GM20431 (cell line): ENCODE data around the gene SLC44A3.

ENCODE experiments used
- in situ Hi-C: fragments of 300-500 bp; cut with MseI, MboI; formaldehyde crosslinking; loops from one replicate; pipeline ENCODE4 v1.15.0; 2020; ENCODE audit warnings: low sequenced_read_pairs; ENCODE audit not compliant: unreplicated experiment

SLC44A3 gene

GRCh38 chr1:94819945-94820746 is at the start of gene SLC44A3:
SLC44A3 (plus strand) TSS chr1:94820357; CDS start chr1:94820452, 95 bp downstream.
- in situ Hi-C loops: loop anchor here (25.0 kb wide), 1 partner anchor 758 kb away; no protein-coding TSS in a partner anchor

GRCh38 chr1:94772230-94772641 is 47.9 kb upstream of the SLC44A3 start:
- in situ Hi-C loops: no loop called here

GRCh38 chr1:94772845-94773244 is 47.3 kb upstream of the SLC44A3 start:
- in situ Hi-C loops: no loop called here

- in situ Hi-C loops: no loop called here
Measured at GRCh38 chr1:94773296-94773809, 46.8 kb upstream of the SLC44A3 start.

- in situ Hi-C loops: no loop called here
Measured at GRCh38 chr1:94773931-94774422, 46.2 kb upstream of the SLC44A3 start.

GRCh38 chr1:94776474-94776873 is 43.7 kb upstream of the SLC44A3 start:
- in situ Hi-C loops: no loop called here

- in situ Hi-C loops: no loop called here
Measured at GRCh38 chr1:94777281-94777680, 42.9 kb upstream of the SLC44A3 start.

- in situ Hi-C loops: no loop called here
Measured at GRCh38 chr1:94778808-94779207, 41.3 kb upstream of the SLC44A3 start.

- in situ Hi-C loops: no loop called here
Measured at GRCh38 chr1:94783342-94784189, 36.6 kb upstream of the SLC44A3 start.

GRCh38 chr1:94784190-94784515 is 36.0 kb upstream of the SLC44A3 start:
- in situ Hi-C loops: no loop called here

- in situ Hi-C loops: no loop called here
Measured at GRCh38 chr1:94787691-94788090, 32.5 kb upstream of the SLC44A3 start.

- in situ Hi-C loops: no loop called here
Measured at GRCh38 chr1:94790246-94790645, 29.9 kb upstream of the SLC44A3 start.

GRCh38 chr1:94790670-94791069 is 29.5 kb upstream of the SLC44A3 start:
- in situ Hi-C loops: no loop called here

- in situ Hi-C loops: no loop called here
Measured at GRCh38 chr1:94792473-94793295, 27.5 kb upstream of the SLC44A3 start.

- in situ Hi-C loops: no loop called here
Measured at GRCh38 chr1:94793296-94793656, 26.9 kb upstream of the SLC44A3 start.

- in situ Hi-C loops: no loop called here
Measured at GRCh38 chr1:94795434-94795833, 24.7 kb upstream of the SLC44A3 start.

- in situ Hi-C loops: no loop called here
Measured at GRCh38 chr1:94796266-94796665, 23.9 kb upstream of the SLC44A3 start.

- in situ Hi-C loops: no loop called here
Measured at GRCh38 chr1:94797291-94797690, 22.9 kb upstream of the SLC44A3 start.

GRCh38 chr1:94798054-94798453 is 22.1 kb upstream of the SLC44A3 start:
- in situ Hi-C loops: no loop called here

GRCh38 chr1:94798462-94798861 is 21.7 kb upstream of the SLC44A3 start:
- in situ Hi-C loops: no loop called here
